Measurements from ENCODE around the gene PLXDC1.

DNA sequence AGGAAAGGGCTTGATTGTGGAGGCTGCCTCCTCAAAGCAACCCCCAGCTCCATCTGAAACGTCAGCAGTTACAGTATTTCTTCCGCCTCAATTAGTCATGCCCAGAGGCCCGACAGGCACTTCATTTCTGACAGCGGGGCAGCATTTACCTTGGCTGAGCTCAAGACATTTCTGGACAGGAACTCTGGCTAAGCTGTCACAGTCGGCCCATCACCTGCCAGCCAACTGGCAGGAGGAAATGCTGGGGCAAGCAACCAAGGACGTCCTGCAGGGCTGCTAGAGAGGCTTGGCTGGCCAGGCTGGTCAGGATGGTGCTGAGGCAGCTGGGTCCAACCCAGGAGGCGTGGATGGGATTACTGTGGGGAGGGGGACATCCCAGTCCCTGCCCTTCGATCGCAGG lies 27.8 kb downstream of the PLXDC1 start:
- TF ChIP-seq, protein P1, sequence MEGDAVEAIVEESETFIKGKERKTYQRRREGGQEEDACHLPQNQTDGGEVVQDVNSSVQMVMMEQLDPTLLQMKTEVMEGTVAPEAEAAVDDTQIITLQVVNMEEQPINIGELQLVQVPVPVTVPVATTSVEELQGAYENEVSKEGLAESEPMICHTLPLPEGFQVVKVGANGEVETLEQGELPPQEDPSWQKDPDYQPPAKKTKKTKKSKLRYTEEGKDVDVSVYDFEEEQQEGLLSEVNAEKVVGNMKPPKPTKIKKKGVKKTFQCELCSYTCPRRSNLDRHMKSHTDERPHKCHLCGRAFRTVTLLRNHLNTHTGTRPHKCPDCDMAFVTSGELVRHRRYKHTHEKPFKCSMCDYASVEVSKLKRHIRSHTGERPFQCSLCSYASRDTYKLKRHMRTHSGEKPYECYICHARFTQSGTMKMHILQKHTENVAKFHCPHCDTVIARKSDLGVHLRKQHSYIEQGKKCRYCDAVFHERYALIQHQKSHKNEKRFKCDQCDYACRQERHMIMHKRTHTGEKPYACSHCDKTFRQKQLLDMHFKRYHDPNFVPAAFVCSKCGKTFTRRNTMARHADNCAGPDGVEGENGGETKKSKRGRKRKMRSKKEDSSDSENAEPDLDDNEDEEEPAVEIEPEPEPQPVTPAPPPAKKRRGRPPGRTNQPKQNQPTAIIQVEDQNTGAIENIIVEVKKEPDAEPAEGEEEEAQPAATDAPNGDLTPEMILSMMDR (IDR thresholded peaks at IDR 0.05) = no peak
- TF ChIP-seq POLR2A (IDR thresholded peaks at IDR 0.05) = no peak

Data from adrenal gland (tissue), 5 donors.